ENCODE results near the gene MAT2A.
"Not testable (repeated sequence)": the region's sequence is repeated elsewhere in the genome, so short reads cannot be mapped to it uniquely, and the experiment has no call there.

Gene MAT2A

GRCh38 chr2:85542777-85543176, 3.8 kb downstream of the MAT2A start:
- H3K4me3 ChIP-seq (ENCODE audit: low read depth, low read length) = peak overlapping the region; percentile 91
- TF ChIP-seq CTCF (IDR thresholded peaks at IDR 0.05; ENCODE audit: low read depth, low read length) = no peak
- no peaks in the 10 kb centered on the region for H3K4me1 ChIP-seq

GRCh38 chr2:85544254-85544691, 5.3 kb downstream of the MAT2A start:
- not testable (repeated sequence) for H3K9me3 ChIP-seq; H3K27me3 ChIP-seq; H3K4me1 ChIP-seq; H3K4me3 ChIP-seq (ENCODE audit: low read depth, low read length); DNase-seq
- H3K36me3 ChIP-seq = peaks cover 66% of the 10 kb centered on the region

More at GRCh38 chr2:85542777-85543176, 3.8 kb downstream of the MAT2A start:
- DNase-seq = no peak
- H3K27me3 ChIP-seq = peaks cover 3% of the 10 kb centered on the region; the same call in 1 of the 2 replicates
- no peaks in the 10 kb centered on the region for H3K9me3 ChIP-seq
- peaks cover 69% of the 10 kb centered on the region for H3K36me3 ChIP-seq

- H3K27me3 ChIP-seq; H3K4me3 ChIP-seq (ENCODE audit: low read depth, low read length); H3K9me3 ChIP-seq; DNase-seq; H3K4me1 ChIP-seq: not testable (repeated sequence)
- peaks cover 58% of the 10 kb centered on the region for H3K36me3 ChIP-seq
These were observed 6.2 kb downstream of the MAT2A start for GRCh38 chr2:85544915-85545779.

- H3K9me3 ChIP-seq = no peaks in the 10 kb centered on the region
- H3K4me1 ChIP-seq = no peaks in the 10 kb centered on the region
- no peak for DNase-seq
- no peak for TF ChIP-seq CTCF (IDR thresholded peaks at IDR 0.05; ENCODE audit: low read depth, low read length)
- H3K4me3 ChIP-seq (ENCODE audit: low read depth, low read length) = no peak overlapping the region
- H3K36me3 ChIP-seq = peaks cover 51% of the 10 kb centered on the region
- H3K27me3 ChIP-seq = peaks cover 3% of the 10 kb centered on the region; the same call in 1 of the 2 replicates
These were observed 6.8 kb downstream of the MAT2A start for GRCh38 chr2:85545780-85546240.

GRCh38 chr2:85547089-85547858, 8.3 kb downstream of the MAT2A start:
- H3K36me3 ChIP-seq = peaks cover 36% of the 10 kb centered on the region
- H3K27me3 ChIP-seq = peaks cover 3% of the 10 kb centered on the region; the same call in 1 of the 2 replicates
- DNase-seq = no peak
- H3K9me3 ChIP-seq = no peaks in the 10 kb centered on the region
- H3K4me3 ChIP-seq (ENCODE audit: low read depth, low read length) = no peak overlapping the region
- H3K4me1 ChIP-seq = no peaks in the 10 kb centered on the region
- no peak for TF ChIP-seq CTCF (IDR thresholded peaks at IDR 0.05; ENCODE audit: low read depth, low read length)

GRCh38 chr2:85547859-85548607, 9.1 kb downstream of the MAT2A start:
- H3K27me3 ChIP-seq = peaks cover 3% of the 10 kb centered on the region; the same call in 1 of the 2 replicates
- H3K36me3 ChIP-seq = peaks cover 29% of the 10 kb centered on the region
- no peak overlapping the region for H3K4me3 ChIP-seq (ENCODE audit: low read depth, low read length)
- H3K4me1 ChIP-seq = no peaks in the 10 kb centered on the region
- no peaks in the 10 kb centered on the region for H3K9me3 ChIP-seq
- DNase-seq = no peak
- no peak for TF ChIP-seq CTCF (IDR thresholded peaks at IDR 0.05; ENCODE audit: low read depth, low read length)
